ENCODE measurements around the gene GALNT15. TPM values are rescaled to one million over a fixed set of nuclear protein-coding genes. Genes with fewer than 3 reads are reported as not detected.

GALNT15 gene
- total RNA-seq, 4 donors from 2014 or later: 75.4 to 297 (median 134) TPM

DNA sequence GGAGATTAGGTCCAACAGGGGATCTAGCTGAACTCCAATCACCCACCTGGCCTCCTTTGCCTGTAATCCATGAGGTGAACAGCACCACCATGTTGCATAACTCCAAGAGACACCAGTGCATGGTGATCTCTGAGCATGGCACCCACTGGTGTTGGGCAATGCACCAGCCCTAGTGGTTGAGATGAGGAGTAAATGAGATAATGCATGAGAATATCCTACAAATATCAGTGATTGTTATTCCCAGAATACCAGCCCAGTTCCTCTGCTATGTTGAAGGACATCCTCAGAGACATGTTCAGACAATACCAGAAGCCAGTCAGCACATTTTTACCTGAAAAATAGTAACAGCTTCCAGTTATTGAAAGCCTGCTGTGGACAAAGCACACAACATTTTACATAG lies 14.7 kb downstream of the GALNT15 start:
- no peak for ATAC-seq
- no peak overlapping the region for H3K4me3 ChIP-seq
- TF ChIP-seq POLR2AphosphoS5 (IDR thresholded peaks at IDR 0.05) (no peak), EP300 (IDR thresholded peaks at IDR 0.05) (no peak), POLR2A (IDR thresholded peaks at IDR 0.05) (no peak), CTCF (IDR thresholded peaks at IDR 0.05) (no peak)
- H3K36me3 ChIP-seq: no peaks in the 10 kb centered on the region
- H3K27ac ChIP-seq: no peak overlapping the region
- H3K27me3 ChIP-seq: no peaks in the 10 kb centered on the region
- no peaks in the 10 kb centered on the region for H3K4me1 ChIP-seq
- H3K9me3 ChIP-seq: no peaks in the 10 kb centered on the region

DNA sequence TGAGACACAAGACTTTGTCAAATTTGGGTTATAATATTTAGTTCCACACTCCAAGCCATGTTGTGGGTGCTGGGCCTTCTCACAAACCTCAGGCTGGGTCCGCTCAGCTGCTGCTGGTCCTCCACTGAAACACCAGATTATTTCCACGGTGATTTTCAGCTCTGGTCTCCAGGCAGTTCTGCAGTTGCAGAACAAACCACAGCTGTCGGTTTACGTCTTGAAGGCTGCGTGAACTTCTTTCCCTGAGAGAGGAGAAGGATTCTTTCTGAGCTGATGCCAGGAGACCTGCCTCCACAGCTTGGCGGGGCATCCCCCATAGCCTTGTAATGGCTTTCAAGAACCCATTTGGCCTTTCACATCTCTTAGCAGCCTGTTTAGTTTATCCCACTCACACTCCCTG lies 16.2 kb downstream of the GALNT15 start:
- H3K36me3 ChIP-seq: peaks cover 0 to 5% of the 10 kb centered on the region in 2 donors
- no peaks in the 10 kb centered on the region for H3K27me3 ChIP-seq
- no peak overlapping the region for H3K4me3 ChIP-seq
- no peak overlapping the region for H3K27ac ChIP-seq
- no peak for ATAC-seq
- H3K9me3 ChIP-seq: no peaks in the 10 kb centered on the region
- no peaks in the 10 kb centered on the region for H3K4me1 ChIP-seq
- WGBS, 2 donors (ENCODE audit: low coverage in 1 of 2): 40 to 62% methylated on average over 3 to 4 of the region's 6 CpGs
- TF ChIP-seq EP300 (IDR thresholded peaks at IDR 0.05): no peak
- no peak for TF ChIP-seq POLR2AphosphoS5 (IDR thresholded peaks at IDR 0.05)
- TF ChIP-seq CTCF (IDR thresholded peaks at IDR 0.05): no peak
- TF ChIP-seq POLR2A (IDR thresholded peaks at IDR 0.05): no peak

- TF ChIP-seq CTCF (IDR thresholded peaks at IDR 0.05) (no peak), POLR2A (IDR thresholded peaks at IDR 0.05) (no peak), EP300 (IDR thresholded peaks at IDR 0.05) (no peak)
- H3K36me3 ChIP-seq: peaks cover 0 to 14% of the 10 kb centered on the region in 2 donors
- ATAC-seq: no peak
Observed at GRCh38 chr3:16191591-16191990, 17.1 kb downstream of the GALNT15 start.

DNA sequence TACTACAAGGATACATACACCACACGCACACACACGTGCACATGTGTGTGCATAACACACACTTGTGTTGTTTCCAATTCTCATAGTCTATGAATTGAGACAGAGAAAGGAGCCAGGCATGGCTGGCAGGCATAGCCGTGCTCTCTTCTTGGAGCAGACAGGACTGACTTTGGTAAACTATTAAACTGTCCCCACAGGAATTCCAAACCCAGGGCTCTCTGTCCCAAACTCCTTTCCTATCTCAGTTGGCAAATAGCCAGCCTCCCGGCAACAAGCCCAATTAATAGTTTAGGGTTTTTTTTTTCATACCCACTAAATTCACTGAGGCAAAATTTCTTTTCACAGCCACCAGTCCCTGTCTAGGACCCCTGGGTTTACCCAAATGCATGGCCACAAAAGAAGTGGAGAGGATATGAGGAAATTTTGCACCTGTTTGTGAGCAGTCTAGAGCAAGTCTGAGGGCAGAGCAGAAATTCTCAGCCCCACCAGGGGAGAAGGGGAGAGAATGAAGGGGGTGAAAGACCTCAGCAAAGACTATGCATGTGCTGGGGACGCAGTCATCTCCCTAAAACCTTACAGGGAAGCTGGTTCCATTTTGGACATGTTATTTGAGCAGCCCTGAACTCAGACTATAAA lies 17.8 kb downstream of the GALNT15 start:
- no peaks in the 10 kb centered on the region for H3K4me1 ChIP-seq
- WGBS, 2 donors (ENCODE audit: low coverage in 1 of 2): 68 to 85% methylated on average over 3 to 5 of the region's 5 CpGs
- ATAC-seq: no peak
- H3K4me3 ChIP-seq: no peak overlapping the region
- H3K9me3 ChIP-seq: no peaks in the 10 kb centered on the region
- no peak overlapping the region for H3K27ac ChIP-seq
- H3K27me3 ChIP-seq: no peaks in the 10 kb centered on the region
- peaks cover 0 to 21% of the 10 kb centered on the region in 2 donors for H3K36me3 ChIP-seq
- TF ChIP-seq POLR2AphosphoS5 (IDR thresholded peaks at IDR 0.05) (no peak), EP300 (IDR thresholded peaks at IDR 0.05) (no peak), CTCF (IDR thresholded peaks at IDR 0.05) (no peak), POLR2A (IDR thresholded peaks at IDR 0.05) (no peak)

More at GRCh38 chr3:16191591-16191990, 17.1 kb downstream of the GALNT15 start:
- Histone ChIP-seq H3K4me1 (no peaks in the 10 kb centered on the region), H3K27ac (no peak overlapping the region), H3K27me3 (no peaks in the 10 kb centered on the region), H3K4me3 (no peak overlapping the region), H3K9me3 (no peaks in the 10 kb centered on the region)

GRCh38 chr3:16198427-16198826 lies 23.9 kb downstream of the GALNT15 start:
- WGBS, 2 donors (ENCODE audit: low coverage in 1 of 2): 75 to 80% methylated on average over 1 to 4 of the region's 4 CpGs
- TF ChIP-seq POLR2AphosphoS5 (IDR thresholded peaks at IDR 0.05) (no peak), CTCF (IDR thresholded peaks at IDR 0.05) (no peak), POLR2A (IDR thresholded peaks at IDR 0.05) (no peak), EP300 (IDR thresholded peaks at IDR 0.05) (no peak)
- Histone ChIP-seq H3K4me1 (no peaks in the 10 kb centered on the region), H3K9me3 (no peaks in the 10 kb centered on the region), H3K27me3 (no peaks in the 10 kb centered on the region), H3K36me3 (peaks cover 0 to 71% of the 10 kb centered on the region in 2 donors), H3K27ac (no peak overlapping the region), H3K4me3 (no peak overlapping the region)
- no peak for ATAC-seq
